ENCODE measurements around the gene TTN.

The TTN gene

GRCh38 chr2:178811045-178811444 is 3.8 kb upstream of the TTN start:
- DNase-seq = no peak

GRCh38 chr2:178810422-178810821 is 3.2 kb upstream of the TTN start:
- DNase-seq = no peak

- DNase-seq = no peak
Measured at GRCh38 chr2:178806543-178806942, 680 bp downstream of the TTN start.

GRCh38 chr2:178805457-178805856 is 1.8 kb downstream of the TTN start:
- DNase-seq = no peak

GRCh38 chr2:178804791-178805190 is 2.4 kb downstream of the TTN start:
- DNase-seq = no peak

GRCh38 chr2:178800510-178800909 is 6.7 kb downstream of the TTN start:
- DNase-seq = no peak

GRCh38 chr2:178799305-178799704 is 7.9 kb downstream of the TTN start:
- DNase-seq = no peak

GRCh38 chr2:178796079-178796677 is 11.0 kb downstream of the TTN start:
- no peak for DNase-seq

GRCh38 chr2:178787934-178788333 is 19.3 kb downstream of the TTN start:
- no peak for DNase-seq

- DNase-seq = no peak
Measured at GRCh38 chr2:178787155-178787554, 20.1 kb downstream of the TTN start.

- no peak for DNase-seq
Measured at GRCh38 chr2:178783889-178784288, 23.3 kb downstream of the TTN start.

GRCh38 chr2:178782236-178782635 is 25.0 kb downstream of the TTN start:
- DNase-seq = no peak

GRCh38 chr2:178777577-178777976 is 29.6 kb downstream of the TTN start:
- no peak for DNase-seq

- DNase-seq = no peak
Measured at GRCh38 chr2:178776751-178777150, 30.5 kb downstream of the TTN start.

- DNase-seq = no peak
Measured at GRCh38 chr2:178775975-178776374, 31.2 kb downstream of the TTN start.

GRCh38 chr2:178770518-178770917 is 36.7 kb downstream of the TTN start:
- DNase-seq = no peak

- no peak for DNase-seq
Measured at GRCh38 chr2:178767094-178768060, 39.8 kb downstream of the TTN start.

- DNase-seq = no peak
Measured at GRCh38 chr2:178764097-178764496, 43.1 kb downstream of the TTN start.

GRCh38 chr2:178761759-178762371 is 45.4 kb downstream of the TTN start:
- peak; percentile 9 to 14 for DNase-seq

GRCh38 chr2:178756843-178757242 is 50.4 kb downstream of the TTN start:
- DNase-seq = no peak

GRCh38 chr2:178756343-178756742 is 50.9 kb downstream of the TTN start:
- DNase-seq = no peak

- no peak for DNase-seq
Measured at GRCh38 chr2:178747767-178748166, 59.5 kb downstream of the TTN start.

- no peak for DNase-seq
Measured at GRCh38 chr2:178734518-178734917, 72.7 kb downstream of the TTN start.

- DNase-seq = no peak
Measured at GRCh38 chr2:178733975-178734374, 73.2 kb downstream of the TTN start.
